ENCODE data around the gene FAM237B. TPM values are rescaled to one million over a fixed set of nuclear protein-coding genes. Genes with fewer than 3 reads are reported as not detected.

Gene FAM237B
- total and polyA plus RNA-seq, 9 of the 15 experiments (the other 6 are each of a cell fraction or from before 2014, with no cell fraction given) = not detected

DNA sequence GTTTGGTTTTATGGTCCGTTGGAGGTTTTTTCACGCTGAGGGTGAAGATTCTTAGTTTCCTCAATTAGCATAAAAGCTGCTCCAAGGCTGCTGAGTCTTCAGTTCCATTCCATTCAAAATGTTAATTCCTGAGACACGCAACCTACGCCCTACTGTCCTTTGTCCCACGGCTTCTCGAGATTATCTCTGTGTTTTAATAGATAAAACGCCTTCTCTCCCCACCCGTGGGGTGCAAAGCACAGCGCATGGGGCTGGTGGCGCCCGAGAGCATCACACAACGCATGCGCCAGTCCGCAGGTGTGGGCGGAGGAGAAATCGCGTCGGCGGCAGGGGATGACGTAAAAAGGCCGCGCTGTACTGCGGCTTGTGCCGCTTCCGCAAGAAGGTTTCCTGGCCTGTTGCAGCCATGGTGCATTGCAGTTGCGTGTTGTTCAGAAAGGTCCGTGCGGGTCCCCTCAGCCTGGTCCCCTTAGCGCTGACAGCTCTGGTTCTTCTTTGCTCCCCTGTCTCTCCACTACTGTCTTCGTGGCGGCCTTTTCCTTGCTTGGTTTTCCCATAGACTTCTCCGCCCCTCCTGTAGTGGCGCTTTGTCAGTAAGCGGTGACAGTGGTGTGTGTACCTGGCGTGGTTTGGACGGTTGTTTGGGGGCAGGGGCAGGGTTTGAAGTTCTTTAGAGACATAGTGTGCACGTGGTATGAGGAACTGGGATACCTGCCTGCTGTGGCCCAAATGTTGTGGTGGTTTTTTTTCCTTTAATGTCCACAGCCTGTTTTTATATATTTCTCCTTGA, 25.4 kb upstream of the FAM237B start, which contains the start of gene GTPBP10 (continued):
- TF ChIP-seq MED1 (CRISPR knock-in tag; IDR thresholded peaks at IDR 0.05; ENCODE audit: borderline replicate concordance) = no peak
- peak; percentile 67; the same call in 1 of the 2 replicates for TF ChIP-seq E2F3 (CRISPR knock-in tag; IDR thresholded peaks at IDR 0.05)
- TF ChIP-seq ETS2 (tag; IDR thresholded peaks at IDR 0.05; ENCODE audit: borderline replicate concordance, poor library complexity, severe bottlenecking) = no peak
- TF ChIP-seq ZFP36 (IDR thresholded peaks at IDR 0.05; ENCODE audit: low read depth, low read length, partially characterized antibody) = no peak
- no peak for TF ChIP-seq ZNF778 (CRISPR knock-in tag; IDR thresholded peaks at IDR 0.05)
- 0 out of 2 replicates have a peak, but pooled peaks have one; percentile 54 for TF ChIP-seq ZNF766 (CRISPR knock-in tag; conservative IDR thresholded peaks at IDR 0.05)
- TF ChIP-seq SRF (CRISPR knock-in tag; IDR thresholded peaks at IDR 0.05) = peak in 1 of 2 experiments; percentile 61; a peak in 1 of 4 replicates
- TF ChIP-seq CBFB (CRISPR knock-in tag; IDR thresholded peaks at IDR 0.05) = peak; percentile 87
- TF ChIP-seq NEUROD1 (IDR thresholded peaks at IDR 0.05; ENCODE audit: borderline replicate concordance, low read depth, low read length, partially characterized antibody) = peak; percentile 5
- peak; percentile 97 for TF ChIP-seq RBBP5 (IDR thresholded peaks at IDR 0.05; ENCODE audit: borderline replicate concordance, insufficient read depth, low read length, poor library complexity, severe bottlenecking)
- TF ChIP-seq KDM2B (CRISPR knock-in tag; IDR thresholded peaks at IDR 0.05) = no peak
- peak; percentile 85; the same call in 1 of the 2 replicates for TF ChIP-seq BRD4 (IDR thresholded peaks at IDR 0.05)
- peak; percentile 96 for TF ChIP-seq POLR2B (IDR thresholded peaks at IDR 0.05; ENCODE audit: low read depth, partially characterized antibody)
- TF ChIP-seq, protein P1, sequence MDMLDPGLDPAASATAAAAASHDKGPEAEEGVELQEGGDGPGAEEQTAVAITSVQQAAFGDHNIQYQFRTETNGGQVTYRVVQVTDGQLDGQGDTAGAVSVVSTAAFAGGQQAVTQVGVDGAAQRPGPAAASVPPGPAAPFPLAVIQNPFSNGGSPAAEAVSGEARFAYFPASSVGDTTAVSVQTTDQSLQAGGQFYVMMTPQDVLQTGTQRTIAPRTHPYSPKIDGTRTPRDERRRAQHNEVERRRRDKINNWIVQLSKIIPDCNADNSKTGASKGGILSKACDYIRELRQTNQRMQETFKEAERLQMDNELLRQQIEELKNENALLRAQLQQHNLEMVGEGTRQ (CRISPR knock-in tag; IDR thresholded peaks at IDR 0.05) = peak; percentile 47
- TF ChIP-seq, protein P2, sequence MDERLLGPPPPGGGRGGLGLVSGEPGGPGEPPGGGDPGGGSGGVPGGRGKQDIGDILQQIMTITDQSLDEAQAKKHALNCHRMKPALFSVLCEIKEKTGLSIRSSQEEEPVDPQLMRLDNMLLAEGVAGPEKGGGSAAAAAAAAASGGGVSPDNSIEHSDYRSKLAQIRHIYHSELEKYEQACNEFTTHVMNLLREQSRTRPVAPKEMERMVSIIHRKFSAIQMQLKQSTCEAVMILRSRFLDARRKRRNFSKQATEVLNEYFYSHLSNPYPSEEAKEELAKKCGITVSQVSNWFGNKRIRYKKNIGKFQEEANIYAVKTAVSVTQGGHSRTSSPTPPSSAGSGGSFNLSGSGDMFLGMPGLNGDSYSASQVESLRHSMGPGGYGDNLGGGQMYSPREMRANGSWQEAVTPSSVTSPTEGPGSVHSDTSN (CRISPR knock-in tag; IDR thresholded peaks at IDR 0.05; ENCODE audit: low read depth) = no peak
- TF ChIP-seq, protein P2 (tag; conservative IDR thresholded peaks at IDR 0.05; ENCODE audit: low read depth) = no peak
- TF ChIP-seq, protein P3, sequence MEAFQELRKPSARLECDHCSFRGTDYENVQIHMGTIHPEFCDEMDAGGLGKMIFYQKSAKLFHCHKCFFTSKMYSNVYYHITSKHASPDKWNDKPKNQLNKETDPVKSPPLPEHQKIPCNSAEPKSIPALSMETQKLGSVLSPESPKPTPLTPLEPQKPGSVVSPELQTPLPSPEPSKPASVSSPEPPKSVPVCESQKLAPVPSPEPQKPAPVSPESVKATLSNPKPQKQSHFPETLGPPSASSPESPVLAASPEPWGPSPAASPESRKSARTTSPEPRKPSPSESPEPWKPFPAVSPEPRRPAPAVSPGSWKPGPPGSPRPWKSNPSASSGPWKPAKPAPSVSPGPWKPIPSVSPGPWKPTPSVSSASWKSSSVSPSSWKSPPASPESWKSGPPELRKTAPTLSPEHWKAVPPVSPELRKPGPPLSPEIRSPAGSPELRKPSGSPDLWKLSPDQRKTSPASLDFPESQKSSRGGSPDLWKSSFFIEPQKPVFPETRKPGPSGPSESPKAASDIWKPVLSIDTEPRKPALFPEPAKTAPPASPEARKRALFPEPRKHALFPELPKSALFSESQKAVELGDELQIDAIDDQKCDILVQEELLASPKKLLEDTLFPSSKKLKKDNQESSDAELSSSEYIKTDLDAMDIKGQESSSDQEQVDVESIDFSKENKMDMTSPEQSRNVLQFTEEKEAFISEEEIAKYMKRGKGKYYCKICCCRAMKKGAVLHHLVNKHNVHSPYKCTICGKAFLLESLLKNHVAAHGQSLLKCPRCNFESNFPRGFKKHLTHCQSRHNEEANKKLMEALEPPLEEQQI (IDR thresholded peaks at IDR 0.05) = peak; percentile 80
- TF ChIP-seq ZNF124 (CRISPR knock-in tag; IDR thresholded peaks at IDR 0.05) = no peak
- TF ChIP-seq PPARD (CRISPR knock-in tag; IDR thresholded peaks at IDR 0.05) = no peak
- TF ChIP-seq ARID2 (IDR thresholded peaks at IDR 0.05) = peak; percentile 42; the same call in 1 of the 2 replicates
- no peak for TF ChIP-seq ADNP (tag; IDR thresholded peaks at IDR 0.05)
- TF ChIP-seq, protein P4, sequence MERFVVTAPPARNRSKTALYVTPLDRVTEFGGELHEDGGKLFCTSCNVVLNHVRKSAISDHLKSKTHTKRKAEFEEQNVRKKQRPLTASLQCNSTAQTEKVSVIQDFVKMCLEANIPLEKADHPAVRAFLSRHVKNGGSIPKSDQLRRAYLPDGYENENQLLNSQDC (CRISPR knock-in tag; IDR thresholded peaks at IDR 0.05) = no peak; the same call in 1 of the 2 replicates
